ENCODE data around the gene RAB21. TPM values are rescaled to one million over a fixed set of nuclear protein-coding genes. Genes with fewer than 3 reads are reported as not detected.

Gene RAB21
- total RNA-seq, 1 donor from 2014 or later, result 170 TPM

GRCh38 chr12:71787580-71787979 lies 32.9 kb downstream of the RAB21 start:
- intact Hi-C loops (cut with micrococcal nuclease), result loop anchor here (10.0 kb wide), 1 partner anchor 117 kb away; no protein-coding TSS in a partner anchor
- TF ChIP-seq CTCF (IDR thresholded peaks at IDR 0.05; ENCODE audit: borderline replicate concordance), result no peak
- H3K36me3 ChIP-seq, result peaks cover 52% of the 10 kb centered on the region

GRCh38 chr12:71790331-71790730 lies 35.7 kb downstream of the RAB21 start:
- DNase-seq, result no peak
- Histone ChIP-seq H3K27ac (replicated peaks) (no peak overlapping the region), H3K4me3 (no peak overlapping the region), H3K36me3 (peaks cover 28% of the 10 kb centered on the region), H3K9me3 (replicated peaks) (no peaks in the 10 kb centered on the region), H3K4me1 (peaks cover 14% of the 10 kb centered on the region), H3K27me3 (ENCODE audit: low read depth) (no peaks in the 10 kb centered on the region)
- intact Hi-C loops (cut with micrococcal nuclease), result no loop called here
- TF ChIP-seq CTCF (IDR thresholded peaks at IDR 0.05; ENCODE audit: borderline replicate concordance), result no peak

More at GRCh38 chr12:71787580-71787979, 32.9 kb downstream of the RAB21 start:
- Histone ChIP-seq H3K4me3 (no peak overlapping the region), H3K4me1 (peaks cover 30% of the 10 kb centered on the region), H3K27ac (replicated peaks) (no peak overlapping the region), H3K9me3 (replicated peaks) (no peaks in the 10 kb centered on the region), H3K27me3 (ENCODE audit: low read depth) (no peaks in the 10 kb centered on the region)
- no peak for DNase-seq

GRCh38 chr12:71791473-71792150 lies 36.9 kb downstream of the RAB21 start:
- no peaks in the 10 kb centered on the region for H3K9me3 ChIP-seq (replicated peaks)
- H3K4me3 ChIP-seq, result no peak overlapping the region
- H3K27me3 ChIP-seq (ENCODE audit: low read depth), result no peaks in the 10 kb centered on the region
- peaks cover 15% of the 10 kb centered on the region for H3K36me3 ChIP-seq
- intact Hi-C loops (cut with micrococcal nuclease), result no loop called here
- no peak for TF ChIP-seq CTCF (IDR thresholded peaks at IDR 0.05; ENCODE audit: borderline replicate concordance)
- no peak overlapping the region for H3K27ac ChIP-seq (replicated peaks)
- no peak for DNase-seq
- H3K4me1 ChIP-seq, result peaks cover 14% of the 10 kb centered on the region

- Histone ChIP-seq H3K4me1 (peaks cover 4% of the 10 kb centered on the region), H3K4me3 (no peak overlapping the region), H3K27me3 (ENCODE audit: low read depth) (no peaks in the 10 kb centered on the region), H3K27ac (replicated peaks) (no peak overlapping the region), H3K36me3 (peaks cover 10% of the 10 kb centered on the region), H3K9me3 (replicated peaks) (no peaks in the 10 kb centered on the region)
- no peak for TF ChIP-seq CTCF (IDR thresholded peaks at IDR 0.05; ENCODE audit: borderline replicate concordance)
- DNase-seq, result no peak
- intact Hi-C loops (cut with micrococcal nuclease), result no loop called here
Measured at GRCh38 chr12:71792599-71792998, 37.9 kb downstream of the RAB21 start.

GRCh38 chr12:71795901-71796300 lies 41.2 kb downstream of the RAB21 start:
- no peaks in the 10 kb centered on the region for H3K9me3 ChIP-seq (replicated peaks)
- no peaks in the 10 kb centered on the region for H3K27me3 ChIP-seq (ENCODE audit: low read depth)
- TF ChIP-seq CTCF (IDR thresholded peaks at IDR 0.05; ENCODE audit: borderline replicate concordance), result no peak
- H3K36me3 ChIP-seq, result no peaks in the 10 kb centered on the region
- no peak overlapping the region for H3K4me3 ChIP-seq
- no peak for DNase-seq
- intact Hi-C loops (cut with micrococcal nuclease), result no loop called here
- H3K27ac ChIP-seq (replicated peaks), result no peak overlapping the region
- no peaks in the 10 kb centered on the region for H3K4me1 ChIP-seq
